ENCODE measurements around the gene GPN3.

- TF ChIP-seq ZNF274 (IDR thresholded peaks at IDR 0.05; ENCODE audit: borderline replicate concordance, extremely low read depth, low read length): no peak
- no peak for TF ChIP-seq BRCA1 (IDR thresholded peaks at IDR 0.05; ENCODE audit: low read depth, low read length)
Observed at GRCh38 chr12:110466791-110467190, 1.3 kb downstream of the GPN3 start.

Measured in H1 (cell line).